NCI-H1048 (cell line): ENCODE results near the gene USP31.

Source experiments
- DNase-seq: peaks from one replicate; lab custom pipeline; 2025; lab: John Stamatoyannopoulos, UW

The USP31 gene

DNA sequence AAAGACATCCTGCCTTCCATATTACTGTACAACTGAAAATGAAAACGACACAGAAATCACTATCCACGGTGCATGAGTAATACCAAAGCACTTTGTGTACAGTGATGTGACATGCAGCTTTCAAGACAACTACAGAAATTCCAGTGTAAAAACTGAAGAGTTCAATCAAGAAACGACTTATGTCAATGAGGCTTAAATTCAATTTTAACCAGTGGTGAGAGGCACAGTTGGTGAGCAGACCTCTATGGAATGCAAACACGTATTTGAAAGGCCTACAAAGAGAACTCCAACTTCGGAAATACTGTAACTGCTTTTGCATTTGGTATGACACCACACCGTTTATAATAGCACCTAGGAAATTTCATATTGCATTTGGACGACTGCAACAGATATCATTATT is 87.6 kb downstream of the USP31 start:
- no peak for DNase-seq

GRCh38 chr16:23060458-23061320 is 88.6 kb downstream of the USP31 start:
- no peak for DNase-seq

- no peak for DNase-seq
Measured at GRCh38 chr16:23059433-23059832, 89.8 kb downstream of the USP31 start.

- no peak for DNase-seq
Measured at GRCh38 chr16:23058576-23058975, 90.7 kb downstream of the USP31 start.

DNA sequence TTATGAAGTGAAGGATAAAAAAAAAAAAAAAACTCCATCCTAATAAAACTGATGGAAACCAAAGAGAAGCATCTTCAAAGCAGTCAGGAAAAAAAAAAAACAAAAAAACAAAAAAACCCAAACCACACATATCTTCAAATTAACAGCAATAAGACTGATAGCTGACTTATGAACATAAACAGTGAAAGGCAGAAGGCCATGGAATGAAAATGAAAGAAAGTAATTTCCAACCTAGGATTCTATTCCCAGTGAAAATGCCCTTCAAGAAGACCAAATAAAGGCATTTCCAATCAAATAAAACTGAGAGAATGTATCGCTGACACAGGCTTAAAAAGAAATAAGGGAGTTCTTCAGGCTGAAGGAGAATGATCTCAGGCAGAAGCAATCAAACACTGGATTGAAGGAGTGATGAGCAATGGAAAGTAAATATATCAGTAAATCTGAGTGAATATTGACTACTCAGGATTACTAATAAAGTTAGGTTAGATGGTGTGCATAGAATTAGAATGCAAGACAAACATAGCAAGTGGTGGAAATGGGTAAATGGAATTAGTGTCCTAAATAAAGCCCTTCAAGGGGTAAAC is 92.1 kb downstream of the USP31 start:
- no peak for DNase-seq

- no peak for DNase-seq
Measured at GRCh38 chr16:23055481-23055880, 93.8 kb downstream of the USP31 start.

- DNase-seq = no peak
Measured at GRCh38 chr16:23052908-23053580, 96.2 kb downstream of the USP31 start.

GRCh38 chr16:23052221-23052620 is 97.0 kb downstream of the USP31 start:
- no peak for DNase-seq

DNA sequence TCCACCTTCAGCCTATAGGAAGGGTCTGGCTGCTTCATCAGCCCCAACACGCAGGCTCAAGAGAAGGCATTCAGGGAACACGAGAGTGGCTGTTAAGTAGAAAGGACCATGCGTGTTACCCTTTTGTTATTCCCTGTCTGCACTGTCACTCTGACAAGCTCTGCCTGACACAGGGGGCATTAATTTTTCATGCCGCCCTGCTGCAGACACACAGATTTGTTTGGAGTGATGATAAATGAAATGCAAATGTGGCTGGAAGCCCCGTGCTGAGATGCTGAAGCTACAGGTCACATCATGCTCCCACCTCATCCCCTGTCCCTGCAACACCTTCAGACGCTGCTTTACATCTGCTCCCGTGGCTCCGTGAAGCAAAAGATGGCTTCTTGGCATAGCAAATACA is 97.7 kb downstream of the USP31 start:
- DNase-seq = no peak

GRCh38 chr16:23048164-23048563 is 101.1 kb downstream of the USP31 start:
- DNase-seq = no peak

- no peak for DNase-seq
Measured at GRCh38 chr16:23045025-23045424, 104.2 kb downstream of the USP31 start.

DNA sequence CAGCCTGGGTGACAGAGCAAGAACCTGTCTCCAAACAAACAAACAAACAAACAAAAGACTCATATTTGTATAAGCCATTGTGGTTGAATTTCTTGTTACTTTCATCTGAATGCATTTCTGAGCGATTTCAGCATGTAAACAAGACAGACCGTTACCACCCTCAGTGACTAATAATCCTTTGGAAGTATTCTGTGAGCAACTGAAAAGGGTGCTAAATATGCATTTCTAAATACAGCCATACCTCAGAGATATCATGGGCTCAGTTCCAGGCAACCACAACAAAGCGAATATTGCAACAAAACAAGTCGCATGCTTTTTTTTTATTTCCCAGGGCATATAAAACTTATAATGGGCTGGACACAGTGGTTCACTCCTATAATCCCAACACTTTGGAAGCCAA is 109.0 kb downstream of the USP31 start:
- no peak for DNase-seq

GRCh38 chr16:23039118-23039517 is 110.1 kb downstream of the USP31 start:
- DNase-seq = no peak

- no peak for DNase-seq
Measured at GRCh38 chr16:23035240-23035639, 114.0 kb downstream of the USP31 start.

DNA sequence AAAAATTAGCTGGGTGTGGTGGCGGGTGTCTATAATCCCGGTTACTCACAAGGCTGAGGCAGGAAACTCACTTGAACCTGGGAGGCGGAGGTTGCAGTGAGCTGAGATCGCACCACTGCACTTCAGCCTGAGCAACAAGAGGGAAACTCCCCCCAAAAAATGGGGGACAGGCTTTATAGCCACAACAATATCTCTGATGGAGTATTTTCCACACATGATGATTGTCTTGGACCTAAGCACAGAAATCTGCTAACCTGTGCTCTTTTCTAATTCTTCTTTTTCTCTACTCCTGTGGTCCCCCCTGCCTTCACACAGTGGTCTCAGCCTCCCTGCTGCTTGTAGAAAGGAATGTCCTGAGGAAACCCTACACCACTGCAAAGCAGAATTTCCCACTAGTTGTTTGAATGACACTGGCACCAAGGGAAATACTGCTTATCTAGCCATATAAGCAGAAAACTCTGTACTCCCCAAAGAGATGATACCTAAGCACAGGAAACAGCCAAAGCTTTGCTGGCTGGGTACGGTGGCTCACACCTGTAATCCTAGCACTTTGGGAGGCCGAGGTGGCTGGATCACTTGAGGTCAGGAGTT is 117.6 kb downstream of the USP31 start:
- no peak for DNase-seq

GRCh38 chr16:23029733-23030420 is 119.4 kb downstream of the USP31 start:
- no peak for DNase-seq

GRCh38 chr16:23027386-23027785 is 121.9 kb downstream of the USP31 start:
- no peak for DNase-seq

- no peak for DNase-seq
Measured at GRCh38 chr16:23026784-23027362, 122.4 kb downstream of the USP31 start.

GRCh38 chr16:23025692-23026307 is 123.5 kb downstream of the USP31 start:
- DNase-seq = no peak

DNA sequence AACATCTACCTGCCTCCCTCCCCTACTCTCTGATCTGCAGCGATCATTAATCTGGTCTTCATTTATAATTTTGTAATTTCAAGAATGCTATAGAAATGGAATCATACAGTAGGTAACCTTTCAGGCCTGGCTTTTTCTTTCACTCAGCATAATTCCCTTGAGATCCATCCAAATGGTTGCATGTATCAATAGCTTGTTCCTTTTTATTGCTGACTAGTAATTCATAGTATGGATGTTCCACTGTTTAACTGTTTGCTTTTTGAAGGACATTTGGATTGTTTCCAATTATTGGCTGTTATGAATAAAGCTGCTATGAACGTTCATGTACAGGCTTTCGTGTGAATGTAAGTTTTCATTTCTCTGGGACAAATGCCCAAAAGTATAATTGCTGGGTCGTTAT is 125.2 kb downstream of the USP31 start:
- no peak for DNase-seq

DNA sequence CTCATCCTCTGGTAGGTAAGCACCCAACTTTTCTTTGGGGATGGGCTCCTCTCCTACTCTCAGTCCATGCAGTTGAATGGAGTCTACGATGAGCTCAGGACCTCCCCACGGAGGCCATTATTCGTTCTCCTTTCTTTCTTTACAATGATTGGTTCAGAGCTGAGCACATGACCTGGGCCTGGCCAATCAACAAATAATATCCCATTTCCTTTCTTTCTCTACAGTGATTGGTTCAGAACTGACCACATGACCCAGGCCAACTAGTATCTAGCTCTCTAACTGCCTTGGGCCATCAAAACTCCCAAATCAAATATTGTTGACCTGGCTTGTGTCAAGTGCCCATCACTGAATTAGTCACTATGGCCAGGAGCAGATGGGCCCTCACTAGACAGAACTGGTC is 129.2 kb downstream of the USP31 start:
- no peak for DNase-seq
